ENCODE data around the gene SLC16A12.
"Not testable (repeated sequence)": the region's sequence is repeated elsewhere in the genome, so short reads cannot be mapped to it uniquely, and the experiment has no call there.

SLC16A12 gene

DNA sequence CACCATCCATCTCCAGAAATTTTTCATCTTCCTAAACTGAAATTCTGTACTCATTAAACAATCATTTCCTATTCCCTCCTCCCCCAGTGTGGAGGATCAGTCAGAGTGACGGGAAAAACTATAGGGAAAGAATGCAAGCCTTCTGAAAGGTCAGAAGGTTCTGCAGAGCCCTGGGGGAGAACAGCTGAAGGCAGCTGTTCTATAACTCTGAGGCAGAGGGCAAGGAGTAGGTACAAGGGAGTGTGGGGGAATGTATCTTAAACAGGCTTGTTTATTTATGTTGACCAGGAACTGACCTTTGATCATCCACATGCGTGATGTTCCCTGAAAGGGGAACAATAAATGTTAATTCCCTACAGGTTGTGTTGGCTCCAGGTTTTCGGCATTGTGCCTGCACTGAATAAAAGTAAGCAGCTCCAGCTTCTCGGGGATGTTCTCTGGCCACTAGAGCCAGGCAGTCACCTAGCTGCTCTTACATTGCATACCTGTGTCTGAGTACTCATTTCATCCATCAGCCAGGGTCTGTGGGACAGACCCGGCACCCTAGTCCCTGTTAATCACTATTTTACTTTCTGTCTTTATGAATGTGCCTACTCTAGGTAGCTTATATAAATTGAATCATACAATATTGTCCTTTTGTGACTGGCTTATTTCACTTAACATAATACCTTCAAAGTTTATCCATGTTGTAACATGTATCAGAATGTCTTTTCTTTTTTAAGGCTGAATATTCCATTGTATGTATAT, 137.2 kb downstream of the SLC16A12 start:
- in situ Hi-C loops (cut with MboI; ENCODE audit: low sequenced_read_pairs), result no loop called here

DNA sequence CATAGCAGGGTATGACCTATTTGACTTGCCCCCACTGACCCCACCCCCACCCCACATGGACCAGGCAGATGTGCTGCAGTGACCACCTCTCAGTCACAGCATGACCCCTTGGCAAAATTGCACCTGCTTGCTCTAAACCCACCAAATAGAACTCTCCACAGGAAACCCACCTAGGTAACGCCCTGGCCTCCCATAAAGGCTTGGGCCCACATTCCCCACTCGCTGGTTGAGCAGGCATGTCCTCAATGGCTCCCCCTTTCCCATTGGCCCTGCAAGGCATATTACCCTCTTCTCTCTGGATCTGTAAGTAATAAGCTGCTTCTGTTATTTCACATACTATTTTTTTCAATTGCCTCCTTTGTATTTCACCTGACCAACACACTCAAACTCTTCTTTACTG, 140.3 kb downstream of the SLC16A12 start:
- in situ Hi-C loops (cut with MboI; ENCODE audit: low sequenced_read_pairs), result no loop called here

DNA sequence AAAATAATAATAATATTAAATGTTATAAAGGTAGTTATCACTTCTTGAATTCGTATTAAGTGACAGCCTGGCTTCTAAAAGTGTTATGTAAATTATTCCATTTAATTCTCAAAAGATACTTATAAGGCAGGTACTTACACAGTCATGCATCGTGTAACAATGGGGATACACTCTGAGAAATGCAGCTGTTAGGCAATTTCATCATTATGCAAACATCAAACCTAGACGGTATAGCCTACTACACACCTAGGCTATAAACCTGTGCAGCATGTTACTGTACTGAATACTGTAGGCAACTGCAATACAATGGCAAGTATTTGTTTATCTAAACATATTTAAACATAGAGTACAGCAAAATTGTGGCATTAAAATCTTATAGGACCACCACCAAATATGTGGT, 141.5 kb downstream of the SLC16A12 start:
- in situ Hi-C loops (cut with MboI; ENCODE audit: low sequenced_read_pairs), result no loop called here

DNA sequence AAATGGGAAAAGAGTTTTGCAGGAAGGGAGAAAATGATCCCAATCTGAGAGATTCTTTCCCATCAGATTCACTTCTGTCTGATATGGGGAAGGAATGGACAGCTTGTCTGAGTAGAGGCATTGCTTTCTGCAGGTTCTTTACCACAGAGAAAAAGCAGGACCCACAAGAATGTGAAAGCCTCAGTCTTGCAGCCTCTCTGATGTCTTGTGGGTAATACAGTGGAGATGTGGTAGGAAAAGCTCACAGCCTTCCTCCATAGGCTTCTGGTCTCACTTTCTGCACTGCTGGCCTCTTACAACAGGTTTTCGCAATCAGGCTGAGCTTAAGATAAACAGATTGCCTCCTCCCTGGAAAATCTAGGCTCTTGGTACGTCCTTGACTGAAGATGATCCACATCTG, 142.4 kb downstream of the SLC16A12 start:
- in situ Hi-C loops (cut with MboI; ENCODE audit: low sequenced_read_pairs), result no loop called here

DNA sequence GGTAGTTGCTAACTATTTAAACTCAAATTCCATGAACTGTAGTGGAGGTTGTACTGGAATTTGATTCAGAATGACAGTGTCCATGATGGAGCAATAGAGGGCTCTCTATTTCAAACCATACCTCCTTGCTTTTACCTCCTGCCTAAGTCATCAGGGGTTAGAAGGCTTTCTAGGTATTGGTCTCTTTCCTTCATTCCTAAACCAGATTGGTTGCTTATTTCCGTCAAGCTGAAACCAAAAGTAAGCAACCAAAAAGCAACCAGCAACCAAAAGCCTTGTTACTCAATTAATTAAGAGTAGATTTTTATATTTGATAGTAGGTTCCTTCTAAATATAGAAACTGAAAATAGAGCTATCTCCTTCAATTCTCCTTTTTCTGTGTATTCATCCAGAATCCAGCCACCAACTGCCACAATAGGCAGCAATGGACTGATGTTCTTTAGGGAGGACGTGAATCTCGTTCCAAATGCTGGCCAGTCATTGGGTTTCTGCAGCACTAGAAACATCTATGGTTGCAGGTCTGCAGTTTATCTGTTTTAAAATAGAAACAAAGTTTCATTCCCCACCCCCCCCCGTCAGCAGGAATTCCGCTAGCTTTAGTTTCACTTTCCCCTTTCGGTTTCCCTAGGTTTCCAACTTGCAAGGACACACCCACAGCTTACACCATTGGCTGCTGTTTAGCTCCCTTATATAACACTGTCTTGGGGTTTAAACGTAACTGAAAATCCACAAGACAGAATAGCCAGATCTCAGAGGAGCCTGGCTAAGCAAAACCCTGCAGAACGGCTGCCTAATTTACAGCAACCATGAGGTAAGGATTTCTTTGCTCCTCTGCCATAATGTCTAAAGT, 143.3 kb downstream of the SLC16A12 start, which contains the start of gene IFIT1:
TSS of gene IFIT1 (plus strand) at position 717 of the 850 bp plus-strand sequence. CDS start at position 807, 90 bp downstream.
- in situ Hi-C loops (cut with MboI; ENCODE audit: low sequenced_read_pairs), result no loop called here

DNA sequence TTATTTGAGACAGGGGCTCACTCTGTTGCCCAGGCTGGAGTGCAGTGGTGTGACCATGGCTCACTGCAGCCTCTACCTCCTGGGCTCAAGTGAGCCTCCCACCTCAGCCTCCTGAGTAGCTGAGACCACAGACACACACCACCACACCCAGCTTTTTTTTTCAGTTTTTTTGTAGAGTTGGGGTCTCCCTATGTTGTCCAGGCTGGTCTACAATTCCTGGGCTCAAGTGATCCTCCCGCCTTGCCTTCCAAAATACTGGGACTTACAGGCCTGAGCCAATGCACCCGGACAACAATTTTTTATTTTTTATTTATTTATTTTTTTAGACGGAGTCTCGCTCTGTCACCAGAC, 144.2 kb downstream of the SLC16A12 start:
- in situ Hi-C loops (cut with MboI; ENCODE audit: low sequenced_read_pairs), result not testable (repeated sequence)

DNA sequence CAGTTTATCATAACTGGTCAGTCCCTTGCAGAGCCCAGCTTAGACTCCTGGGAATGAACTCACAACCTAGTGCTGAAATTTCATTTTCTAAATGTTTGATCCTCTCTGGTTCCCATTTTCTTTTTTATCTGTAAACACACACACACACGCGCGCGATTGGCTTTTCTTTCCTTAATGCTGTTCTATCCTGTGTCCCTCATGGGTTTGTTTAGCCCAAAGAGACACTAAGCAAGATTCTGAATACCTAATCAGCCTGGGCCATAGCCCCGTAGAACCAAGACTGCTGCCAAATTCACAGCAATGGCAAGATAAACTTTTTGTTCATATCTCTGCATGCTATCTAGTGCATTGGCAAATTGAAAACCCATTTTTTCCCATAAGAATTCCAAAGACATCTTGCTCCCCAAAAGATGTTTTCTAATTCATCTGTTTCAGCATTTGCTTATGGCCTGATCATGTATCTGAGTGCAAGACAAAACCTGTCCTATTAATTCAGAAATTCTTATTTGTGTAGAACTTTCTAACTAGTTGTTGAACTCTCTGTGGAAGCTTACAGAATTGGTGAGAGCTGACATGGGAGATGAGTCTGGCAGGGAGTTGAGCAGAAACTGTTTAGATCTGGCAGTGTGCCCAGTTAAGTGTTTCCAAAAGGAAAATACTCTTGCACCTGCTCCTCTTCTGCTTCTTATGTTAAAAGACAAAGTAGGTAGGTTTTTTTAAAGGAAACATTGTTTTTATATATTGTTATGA, 144.7 kb downstream of the SLC16A12 start:
- in situ Hi-C loops (cut with MboI; ENCODE audit: low sequenced_read_pairs), result no loop called here

DNA sequence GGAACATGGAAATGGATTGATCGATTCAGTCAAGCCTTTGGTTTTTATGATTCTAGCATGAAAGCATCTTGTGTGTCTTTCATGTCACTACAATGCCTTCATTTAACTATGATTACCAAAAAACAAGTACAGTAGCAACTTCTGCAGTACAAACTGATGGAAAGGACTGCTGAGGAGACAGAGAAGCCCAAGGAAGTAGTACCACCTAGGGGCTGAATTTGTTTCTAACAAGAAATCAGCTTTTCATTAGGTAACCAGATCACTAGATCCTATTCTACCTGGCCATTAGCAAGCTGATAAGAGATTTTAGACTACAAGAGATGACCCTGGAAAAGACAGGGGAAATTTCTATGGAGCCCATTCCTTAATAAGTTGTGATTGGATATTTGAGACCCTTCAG, 146.1 kb downstream of the SLC16A12 start:
- in situ Hi-C loops (cut with MboI; ENCODE audit: low sequenced_read_pairs), result no loop called here

DNA sequence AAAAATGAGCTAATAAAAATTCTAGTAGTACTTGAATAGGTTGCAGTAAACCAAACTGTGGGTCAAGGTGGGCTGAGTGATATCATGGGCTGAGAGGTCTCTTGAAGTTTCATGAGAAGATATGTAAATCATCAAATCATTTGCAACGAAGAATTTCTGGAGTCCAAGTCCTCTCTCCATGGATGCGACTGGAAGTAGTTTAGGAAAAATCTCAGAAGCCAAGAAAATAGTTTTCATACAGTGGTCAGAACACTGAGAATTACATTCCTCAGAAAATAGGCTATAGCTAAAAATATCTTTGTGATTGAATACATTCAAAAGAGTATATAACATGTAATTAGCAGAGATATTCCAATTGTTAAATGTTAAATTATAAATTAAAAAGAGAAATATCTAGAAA, 146.6 kb downstream of the SLC16A12 start:
- in situ Hi-C loops (cut with MboI; ENCODE audit: low sequenced_read_pairs), result no loop called here

DNA sequence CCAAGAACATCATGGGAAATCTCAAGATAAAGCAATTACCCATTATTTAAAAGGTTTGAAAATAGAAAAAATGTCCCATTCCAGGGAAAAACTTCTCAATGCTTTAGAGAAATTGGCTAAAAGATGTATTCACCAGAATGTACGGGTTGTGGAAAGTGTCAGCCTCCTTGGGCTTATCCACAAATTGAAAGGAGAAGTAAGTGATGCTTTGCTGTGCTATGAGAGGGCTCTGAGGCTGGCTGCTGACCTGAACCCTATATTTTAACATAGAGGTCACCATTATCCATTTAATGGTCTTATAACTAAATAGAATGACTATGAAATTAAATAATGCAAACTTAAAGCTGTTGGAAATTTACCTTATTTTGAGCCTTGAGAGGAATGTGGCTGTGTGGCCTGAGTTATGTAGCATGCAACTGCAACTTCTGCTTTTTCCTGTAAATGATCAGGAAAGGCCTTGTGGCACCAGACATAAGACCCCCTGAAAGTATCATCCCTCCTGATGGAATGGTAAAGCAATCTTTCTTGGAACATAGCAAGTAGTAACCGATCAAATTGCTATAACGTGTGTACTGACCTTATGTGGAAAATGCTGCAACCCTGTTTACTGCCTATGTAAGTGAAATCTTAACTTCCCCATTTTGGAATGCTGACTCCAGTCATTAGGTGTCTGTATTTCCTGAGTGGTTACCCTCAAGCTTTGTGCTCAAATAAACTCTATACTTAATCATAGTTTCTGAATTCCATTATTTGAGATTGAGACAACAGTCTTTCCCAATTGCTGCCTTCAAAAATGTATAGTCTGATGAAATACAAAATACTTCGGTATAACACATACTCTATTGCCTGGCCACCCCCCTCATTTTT, 150.7 kb downstream of the SLC16A12 start:
- in situ Hi-C loops (cut with MboI; ENCODE audit: low sequenced_read_pairs), result no loop called here

DNA sequence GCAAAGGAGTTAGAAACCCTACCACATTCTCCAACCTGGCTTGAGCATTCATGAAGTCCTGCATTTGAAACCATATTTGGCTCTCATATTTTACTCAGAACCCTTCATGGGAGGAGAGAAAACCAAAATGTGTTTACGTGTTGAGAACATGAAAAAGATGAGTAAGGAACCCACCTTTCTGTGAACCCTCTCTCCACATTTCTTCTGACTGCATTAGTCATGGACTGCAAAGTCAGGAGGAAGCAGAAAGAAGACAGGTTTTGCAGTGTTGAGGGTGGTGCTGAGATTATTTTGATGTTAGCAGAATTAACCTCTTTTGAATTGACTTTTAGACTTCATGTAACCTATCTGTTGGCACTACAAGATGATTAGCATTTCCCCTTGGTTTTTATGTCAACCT, 152.6 kb downstream of the SLC16A12 start:
- in situ Hi-C loops (cut with MboI; ENCODE audit: low sequenced_read_pairs), result no loop called here

Data from HL-60/S4 treated with retinoic acid at 250 ng/mL for 4 days and 3 days (cell line).